T-cell (primary cell): ENCODE measurements around the gene BCO1. TPM values are rescaled to one million over a fixed set of nuclear protein-coding genes. Genes with fewer than 3 reads are reported as not detected.

Experiments
- ATAC-seq, 4 experiments: fragments of 200-7000 bp in 3 of 4; fragments of 150-1000 bp in 1 of 4; cut with Tn5 transposase; replicated peaks in 1 of 4; 1 replicate in 3 of 4; 2 replicates in 1 of 4; pipeline ENCODE4 v1.10.0; 2021; ENCODE audit warnings: moderate library complexity in 3 of 4, mild to moderate bottlenecking in 2 of 4, moderate number of reproducible peaks in 1 of 4
- CTCF ChIA-PET, 2 donors: fragments of 300-600 bp; sonication (Branson Sonifier 250); formaldehyde crosslinking; loops; one replicate each; lab custom pipeline; 2022; ENCODE audit warnings: antibody characterized with exemption in 2 of 2; lab: Charles Lee
- POLR2A ChIA-PET, 2 donors: fragments of 300-600 bp; sonication (Branson Sonifier 250); formaldehyde crosslinking; loops; one replicate each; lab custom pipeline; 2022; ENCODE audit warnings: antibody characterized with exemption in 2 of 2; lab: Charles Lee
- DNase-seq, 35 experiments: peaks; one replicate each; pipeline versions ENCODE4 v3.0.0 to v3.0.0-alpha.2; 2013 to 2023
- H3K27ac ChIP-seq: one replicate; pipeline ENCODE4 v1.5.1; 2013; ENCODE audit warnings: low read length
- H3K27me3 ChIP-seq, 2 experiments: replicated peaks in 1 of 2; 1 replicate in 1 of 2; 2 replicates in 1 of 2; pipeline versions ENCODE4 v1.6.1 to v1.7.0; 2013; ENCODE audit warnings: low read length in 1 of 2, mixed read lengths in 1 of 2; ENCODE audit not compliant: control insufficient read depth in 2 of 2, insufficient read depth in 2 of 2; ENCODE audit errors: extremely low read depth in 1 of 2
- H3K36me3 ChIP-seq, 2 donors: 1 replicate in 1 of 2; 2 replicates in 1 of 2; pipeline versions ENCODE4 v1.6.1 to v1.7.0; 2013; ENCODE audit warnings: low read length in 1 of 2; ENCODE audit not compliant: control insufficient read depth in 2 of 2, insufficient read depth in 1 of 2; ENCODE audit errors: extremely low read depth in 1 of 2
- H3K4me1 ChIP-seq, 2 experiments: 1 replicate in 1 of 2; 2 replicates in 1 of 2; pipeline versions ENCODE4 v1.6.1 to v1.7.0; 2013; ENCODE audit warnings: low read length in 2 of 2, mixed read lengths in 1 of 2; ENCODE audit not compliant: insufficient read depth in 2 of 2, control insufficient read depth in 1 of 2; ENCODE audit errors: extremely low read depth in 1 of 2
- H3K4me3 ChIP-seq, 2 donors: 1 replicate in 1 of 2; 2 replicates in 1 of 2; pipeline versions ENCODE4 v1.5.1 to v1.7.0; 2013; ENCODE audit warnings: mild to moderate bottlenecking in 2 of 2, low read length in 1 of 2, moderate library complexity in 1 of 2; ENCODE audit not compliant: control insufficient read depth in 1 of 2; ENCODE audit errors: extremely low read depth in 1 of 2
- H3K9me3 ChIP-seq: 2 replicates; pipeline ENCODE4 v1.7.0; 2013
- H3K27ac Mint-ChIP-seq, 2 donors: one replicate each; pipeline ENCODE4 v1.8.0; 2020 to 2021; ENCODE audit warnings: mild to moderate bottlenecking in 2 of 2, mixed read lengths in 2 of 2
- H3K27me3 Mint-ChIP-seq, 2 donors: one replicate each; pipeline ENCODE4 v1.8.0; 2021 to 2022; ENCODE audit warnings: mixed read lengths in 2 of 2
- H3K36me3 Mint-ChIP-seq: one replicate; pipeline ENCODE4 v1.8.0; 2021; ENCODE audit warnings: mixed read lengths
- H3K4me1 Mint-ChIP-seq, 3 donors: one replicate each; pipeline ENCODE4 v1.8.0; 2020 to 2022; ENCODE audit warnings: mixed read lengths in 3 of 3, mild to moderate bottlenecking in 1 of 3
- H3K4me3 Mint-ChIP-seq, 3 donors: one replicate each; pipeline ENCODE4 v1.8.0; 2020 to 2022; ENCODE audit warnings: mild to moderate bottlenecking in 3 of 3, mixed read lengths in 3 of 3, moderate library complexity in 3 of 3
- H3K9me3 Mint-ChIP-seq, 3 donors: one replicate each; pipeline ENCODE4 v1.8.0; 2020 to 2022; ENCODE audit warnings: mixed read lengths in 3 of 3
- WGBS: methylation state at CpG from one replicate; pipeline ENCODE4 v1.1.5; 2013; ENCODE audit warnings: missing lambda C conversion rate; ENCODE audit not compliant: insufficient coverage; 5-methylcytosine and 5-hydroxymethylcytosine counted together
- total RNA-seq, 35 experiments: library from RNA in 6 of 35; stranded (reverse) in 6 of 35; fragments of 120-200 nt in 1 of 35; gene quantifications; one replicate each; pipeline versions ENCODE4 v1.2.1 to v1.2.4 and lab custom pipeline; 2013 to 2026

The BCO1 gene
- total RNA-seq, 5 donors from 2014 or later (not counting 1 experiment from before 2014, with no cell fraction given), result not detected

GRCh38 chr16:81216114-81216513, 22.4 kb upstream of the BCO1 start:
- Histone ChIP-seq H3K36me3 (no peaks in the 10 kb centered on the region), H3K27ac (no peak overlapping the region), H3K27me3 (peaks cover 0 to 24% of the 10 kb centered on the region in 2 experiments), H3K4me1 (no peaks in the 10 kb centered on the region), H3K4me3 (no peak overlapping the region), H3K9me3 (no peaks in the 10 kb centered on the region)
- DNase-seq (no peak), ATAC-seq (no peak)
- Mint-ChIP-seq H3K4me1 (no peaks in the 10 kb centered on the region), H3K27ac (no peak overlapping the region), H3K4me3 (no peak overlapping the region), H3K9me3 (no peaks in the 10 kb centered on the region), H3K27me3 (peaks cover 11 to 29% of the 10 kb centered on the region in 2 donors), H3K36me3 (no peaks in the 10 kb centered on the region)
- CTCF ChIA-PET, result interaction anchor here in 1 of 2 donors (0.7 kb wide), 1 partner anchor 689 kb away, joined by 3 read pairs; no protein-coding TSS in a partner anchor
- WGBS, result 92% methylated on average over 12 of the region's 16 CpGs
- POLR2A ChIA-PET, result no interaction called here

- Mint-ChIP-seq H3K36me3 (no peaks in the 10 kb centered on the region), H3K27me3 (peaks cover 5 to 23% of the 10 kb centered on the region in 2 donors), H3K9me3 (no peaks in the 10 kb centered on the region), H3K27ac (no peak overlapping the region), H3K4me1 (no peaks in the 10 kb centered on the region), H3K4me3 (no peak overlapping the region)
- H3K27me3 ChIP-seq, result peaks cover 0 to 23% of the 10 kb centered on the region in 2 experiments
- DNase-seq (no peak), ATAC-seq (no peak)
- H3K27ac ChIP-seq, result no peak overlapping the region
- no peak overlapping the region for H3K4me3 ChIP-seq
- WGBS, result 60% methylated on average over 1 of the region's 2 CpGs
- POLR2A ChIA-PET, result no interaction called here
- no peaks in the 10 kb centered on the region for H3K4me1 ChIP-seq
- CTCF ChIA-PET, result interaction anchor here in 1 of 2 donors (0.6 kb wide), 1 partner anchor 13 kb away, joined by 4 read pairs; no protein-coding TSS in a partner anchor
- no peaks in the 10 kb centered on the region for H3K9me3 ChIP-seq
- H3K36me3 ChIP-seq, result no peaks in the 10 kb centered on the region
Measured at GRCh38 chr16:81216706-81217105, 21.8 kb upstream of the BCO1 start.

- Histone ChIP-seq H3K36me3 (no peaks in the 10 kb centered on the region), H3K4me3 (no peak overlapping the region), H3K27me3 (peaks cover 2 to 15% of the 10 kb centered on the region in 2 experiments), H3K27ac (no peak overlapping the region), H3K9me3 (no peaks in the 10 kb centered on the region), H3K4me1 (no peaks in the 10 kb centered on the region)
- WGBS, result 73% methylated on average over 9 of the region's 9 CpGs
- ATAC-seq (no peak), DNase-seq (no peak)
- H3K27me3 Mint-ChIP-seq, result peaks cover 4 to 13% of the 10 kb centered on the region in 2 donors
- H3K4me3 Mint-ChIP-seq, result no peak overlapping the region
- no peak overlapping the region for H3K27ac Mint-ChIP-seq
- no peaks in the 10 kb centered on the region for H3K36me3 Mint-ChIP-seq
- ChIA-PET POLR2A (no interaction called here), CTCF (interaction anchor here in 1 of 2 donors (0.6 kb wide), 2 partner anchors 9 to 160 kb away, joined by 5 to 6 read pairs; no protein-coding TSS in a partner anchor)
- no peaks in the 10 kb centered on the region for H3K4me1 Mint-ChIP-seq
- no peaks in the 10 kb centered on the region for H3K9me3 Mint-ChIP-seq
Measured at GRCh38 chr16:81219151-81219550, 19.3 kb upstream of the BCO1 start.

GRCh38 chr16:81220349-81220748, 18.1 kb upstream of the BCO1 start:
- DNase-seq (no peak), ATAC-seq (no peak)
- Mint-ChIP-seq H3K27ac (no peak overlapping the region), H3K4me1 (no peaks in the 10 kb centered on the region), H3K9me3 (no peaks in the 10 kb centered on the region), H3K27me3 (peaks cover 4 to 13% of the 10 kb centered on the region in 2 donors), H3K4me3 (no peak overlapping the region), H3K36me3 (no peaks in the 10 kb centered on the region)
- CTCF ChIA-PET, result interaction anchor here in 1 of 2 donors (0.5 kb wide), 1 partner anchor 1204 kb away, joined by 4 read pairs; no protein-coding TSS in a partner anchor
- Histone ChIP-seq H3K27ac (no peak overlapping the region), H3K9me3 (no peaks in the 10 kb centered on the region), H3K27me3 (peaks cover 2 to 7% of the 10 kb centered on the region in 2 experiments), H3K4me3 (no peak overlapping the region), H3K4me1 (no peaks in the 10 kb centered on the region), H3K36me3 (no peaks in the 10 kb centered on the region)
- POLR2A ChIA-PET, result no interaction called here
- WGBS, result 65% methylated on average over 9 of the region's 9 CpGs

- Mint-ChIP-seq H3K27me3 (peaks cover 4 to 14% of the 10 kb centered on the region in 2 donors), H3K4me3 (no peak overlapping the region), H3K4me1 (no peaks in the 10 kb centered on the region), H3K9me3 (no peaks in the 10 kb centered on the region), H3K27ac (no peak overlapping the region), H3K36me3 (no peaks in the 10 kb centered on the region)
- no peak overlapping the region for H3K4me3 ChIP-seq
- no peaks in the 10 kb centered on the region for H3K4me1 ChIP-seq
- POLR2A ChIA-PET, result no interaction called here
- CTCF ChIA-PET, result no interaction called here
- no peak overlapping the region for H3K27ac ChIP-seq
- ATAC-seq, result no peak
- DNase-seq, result no peak
- 91% methylated on average over 4 of the region's 6 CpGs for WGBS
- no peaks in the 10 kb centered on the region for H3K36me3 ChIP-seq
- H3K27me3 ChIP-seq, result peaks cover 2 to 10% of the 10 kb centered on the region in 2 experiments
- no peaks in the 10 kb centered on the region for H3K9me3 ChIP-seq
Measured at GRCh38 chr16:81221731-81222130, 16.8 kb upstream of the BCO1 start.

- H3K4me1 Mint-ChIP-seq, result no peaks in the 10 kb centered on the region
- Histone ChIP-seq H3K4me1 (no peaks in the 10 kb centered on the region), H3K27me3 (peaks cover 2 to 17% of the 10 kb centered on the region in 2 experiments), H3K27ac (no peak overlapping the region), H3K4me3 (no peak overlapping the region), H3K36me3 (no peaks in the 10 kb centered on the region), H3K9me3 (no peaks in the 10 kb centered on the region)
- ATAC-seq (no peak), DNase-seq (no peak)
- H3K27ac Mint-ChIP-seq, result no peak overlapping the region
- 75% methylated on average over 1 of the region's 1 CpG for WGBS
- ChIA-PET CTCF (no interaction called here), POLR2A (no interaction called here)
- no peak overlapping the region for H3K4me3 Mint-ChIP-seq
- H3K36me3 Mint-ChIP-seq, result no peaks in the 10 kb centered on the region
- H3K27me3 Mint-ChIP-seq, result peaks cover 13 to 24% of the 10 kb centered on the region in 2 donors
- no peaks in the 10 kb centered on the region for H3K9me3 Mint-ChIP-seq
Measured at GRCh38 chr16:81224824-81225223, 13.7 kb upstream of the BCO1 start.
